Measurements from ENCODE around the gene PCDH17. TPM values are rescaled to one million over a fixed set of nuclear protein-coding genes. Genes with fewer than 3 reads are reported as not detected.

PCDH17 gene
- total and polyA plus RNA-seq, 4 donors = 0.59 to 8.8 (median 0.98) TPM

- Histone ChIP-seq H3K27me3 (ENCODE audit: control insufficient read depth in 4 of 4, insufficient read depth in 4 of 4, low read length in 3 of 4) (no peaks in the 10 kb centered on the region), H3K4me1 (ENCODE audit: control insufficient read depth in 4 of 4, insufficient read depth in 4 of 4, low read length in 3 of 4) (no peaks in the 10 kb centered on the region), H3K4me3 (ENCODE audit: low read depth in 1 of 3, low read length in 3 of 3) (no peak overlapping the region), H3K27ac (ENCODE audit: low read depth in 1 of 2, low read length in 2 of 2) (no peak overlapping the region), H3K36me3 (ENCODE audit: control insufficient read depth in 4 of 4, insufficient read depth in 3 of 4, low read depth in 1 of 4, low read length in 3 of 4) (no peaks in the 10 kb centered on the region), H3K9me3 (ENCODE audit: control insufficient read depth in 4 of 4, low read length in 3 of 4) (no peaks in the 10 kb centered on the region), H3K9ac (ENCODE audit: low read depth in 1 of 2, low read length in 2 of 2) (no peak overlapping the region)
- 76% methylated on average over 2 of the region's 2 CpGs for WGBS
- no peak for DNase-seq (ENCODE audit: low spot score)
- TF ChIP-seq YY1 (IDR thresholded peaks at IDR 0.05) = no peak
- no peak for TF ChIP-seq FOXA2 (IDR thresholded peaks at IDR 0.05)
- TF ChIP-seq, protein P1, sequence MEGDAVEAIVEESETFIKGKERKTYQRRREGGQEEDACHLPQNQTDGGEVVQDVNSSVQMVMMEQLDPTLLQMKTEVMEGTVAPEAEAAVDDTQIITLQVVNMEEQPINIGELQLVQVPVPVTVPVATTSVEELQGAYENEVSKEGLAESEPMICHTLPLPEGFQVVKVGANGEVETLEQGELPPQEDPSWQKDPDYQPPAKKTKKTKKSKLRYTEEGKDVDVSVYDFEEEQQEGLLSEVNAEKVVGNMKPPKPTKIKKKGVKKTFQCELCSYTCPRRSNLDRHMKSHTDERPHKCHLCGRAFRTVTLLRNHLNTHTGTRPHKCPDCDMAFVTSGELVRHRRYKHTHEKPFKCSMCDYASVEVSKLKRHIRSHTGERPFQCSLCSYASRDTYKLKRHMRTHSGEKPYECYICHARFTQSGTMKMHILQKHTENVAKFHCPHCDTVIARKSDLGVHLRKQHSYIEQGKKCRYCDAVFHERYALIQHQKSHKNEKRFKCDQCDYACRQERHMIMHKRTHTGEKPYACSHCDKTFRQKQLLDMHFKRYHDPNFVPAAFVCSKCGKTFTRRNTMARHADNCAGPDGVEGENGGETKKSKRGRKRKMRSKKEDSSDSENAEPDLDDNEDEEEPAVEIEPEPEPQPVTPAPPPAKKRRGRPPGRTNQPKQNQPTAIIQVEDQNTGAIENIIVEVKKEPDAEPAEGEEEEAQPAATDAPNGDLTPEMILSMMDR (IDR thresholded peaks at IDR 0.05; ENCODE audit: low read depth, low read length, missing input control) = no peak
Measured at GRCh38 chr13:57675526-57675925, 44.0 kb downstream of the PCDH17 start.

DNA sequence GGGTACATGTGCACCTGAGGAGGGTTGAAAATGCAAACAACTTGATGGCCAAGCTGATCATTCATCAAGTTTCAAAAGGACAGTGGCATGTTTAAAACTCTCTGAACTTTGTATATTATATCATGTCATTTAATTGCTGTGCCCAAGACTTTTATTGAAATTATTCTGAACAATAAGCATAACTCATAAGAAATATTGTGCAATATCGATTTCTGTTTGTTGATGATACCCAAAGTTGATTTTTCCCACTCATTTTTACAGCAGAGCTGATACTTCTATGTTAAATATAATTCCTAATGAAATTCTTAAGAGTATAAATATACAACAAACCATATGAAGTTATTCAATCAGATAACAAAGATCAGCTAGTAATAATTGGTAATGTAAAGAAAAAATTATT lies 49.1 kb downstream of the PCDH17 start:
- H3K36me3 ChIP-seq (ENCODE audit: control insufficient read depth in 4 of 4, insufficient read depth in 3 of 4, low read depth in 1 of 4, low read length in 3 of 4) = no peaks in the 10 kb centered on the region
- H3K4me3 ChIP-seq (ENCODE audit: low read depth in 1 of 3, low read length in 3 of 3) = no peak overlapping the region
- no peaks in the 10 kb centered on the region for H3K27me3 ChIP-seq (ENCODE audit: control insufficient read depth in 4 of 4, insufficient read depth in 4 of 4, low read length in 3 of 4)
- no peak overlapping the region for H3K9ac ChIP-seq (ENCODE audit: low read depth in 1 of 2, low read length in 2 of 2)
- H3K4me1 ChIP-seq (ENCODE audit: control insufficient read depth in 4 of 4, insufficient read depth in 4 of 4, low read length in 3 of 4) = no peaks in the 10 kb centered on the region
- no peak for DNase-seq (ENCODE audit: low spot score)
- no peaks in the 10 kb centered on the region for H3K9me3 ChIP-seq (ENCODE audit: control insufficient read depth in 4 of 4, low read length in 3 of 4)
- 74% methylated on average over 1 of the region's 1 CpG for WGBS
- TF ChIP-seq, protein P2, sequence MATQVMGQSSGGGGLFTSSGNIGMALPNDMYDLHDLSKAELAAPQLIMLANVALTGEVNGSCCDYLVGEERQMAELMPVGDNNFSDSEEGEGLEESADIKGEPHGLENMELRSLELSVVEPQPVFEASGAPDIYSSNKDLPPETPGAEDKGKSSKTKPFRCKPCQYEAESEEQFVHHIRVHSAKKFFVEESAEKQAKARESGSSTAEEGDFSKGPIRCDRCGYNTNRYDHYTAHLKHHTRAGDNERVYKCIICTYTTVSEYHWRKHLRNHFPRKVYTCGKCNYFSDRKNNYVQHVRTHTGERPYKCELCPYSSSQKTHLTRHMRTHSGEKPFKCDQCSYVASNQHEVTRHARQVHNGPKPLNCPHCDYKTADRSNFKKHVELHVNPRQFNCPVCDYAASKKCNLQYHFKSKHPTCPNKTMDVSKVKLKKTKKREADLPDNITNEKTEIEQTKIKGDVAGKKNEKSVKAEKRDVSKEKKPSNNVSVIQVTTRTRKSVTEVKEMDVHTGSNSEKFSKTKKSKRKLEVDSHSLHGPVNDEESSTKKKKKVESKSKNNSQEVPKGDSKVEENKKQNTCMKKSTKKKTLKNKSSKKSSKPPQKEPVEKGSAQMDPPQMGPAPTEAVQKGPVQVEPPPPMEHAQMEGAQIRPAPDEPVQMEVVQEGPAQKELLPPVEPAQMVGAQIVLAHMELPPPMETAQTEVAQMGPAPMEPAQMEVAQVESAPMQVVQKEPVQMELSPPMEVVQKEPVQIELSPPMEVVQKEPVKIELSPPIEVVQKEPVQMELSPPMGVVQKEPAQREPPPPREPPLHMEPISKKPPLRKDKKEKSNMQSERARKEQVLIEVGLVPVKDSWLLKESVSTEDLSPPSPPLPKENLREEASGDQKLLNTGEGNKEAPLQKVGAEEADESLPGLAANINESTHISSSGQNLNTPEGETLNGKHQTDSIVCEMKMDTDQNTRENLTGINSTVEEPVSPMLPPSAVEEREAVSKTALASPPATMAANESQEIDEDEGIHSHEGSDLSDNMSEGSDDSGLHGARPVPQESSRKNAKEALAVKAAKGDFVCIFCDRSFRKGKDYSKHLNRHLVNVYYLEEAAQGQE (IDR thresholded peaks at IDR 0.05) = no peak
- TF ChIP-seq, protein P3, sequence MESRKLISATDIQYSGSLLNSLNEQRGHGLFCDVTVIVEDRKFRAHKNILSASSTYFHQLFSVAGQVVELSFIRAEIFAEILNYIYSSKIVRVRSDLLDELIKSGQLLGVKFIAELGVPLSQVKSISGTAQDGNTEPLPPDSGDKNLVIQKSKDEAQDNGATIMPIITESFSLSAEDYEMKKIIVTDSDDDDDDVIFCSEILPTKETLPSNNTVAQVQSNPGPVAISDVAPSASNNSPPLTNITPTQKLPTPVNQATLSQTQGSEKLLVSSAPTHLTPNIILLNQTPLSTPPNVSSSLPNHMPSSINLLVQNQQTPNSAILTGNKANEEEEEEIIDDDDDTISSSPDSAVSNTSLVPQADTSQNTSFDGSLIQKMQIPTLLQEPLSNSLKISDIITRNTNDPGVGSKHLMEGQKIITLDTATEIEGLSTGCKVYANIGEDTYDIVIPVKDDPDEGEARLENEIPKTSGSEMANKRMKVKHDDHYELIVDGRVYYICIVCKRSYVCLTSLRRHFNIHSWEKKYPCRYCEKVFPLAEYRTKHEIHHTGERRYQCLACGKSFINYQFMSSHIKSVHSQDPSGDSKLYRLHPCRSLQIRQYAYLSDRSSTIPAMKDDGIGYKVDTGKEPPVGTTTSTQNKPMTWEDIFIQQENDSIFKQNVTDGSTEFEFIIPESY (IDR thresholded peaks at IDR 0.05) = no peak
- no peak for TF ChIP-seq EGR1 (IDR thresholded peaks at IDR 0.05; ENCODE audit: low read depth in 2 of 2)
- TF ChIP-seq RAD21 (IDR thresholded peaks at IDR 0.05) = no peak
- TF ChIP-seq JUND (IDR thresholded peaks at IDR 0.05) = no peak
- TF ChIP-seq, protein P4, sequence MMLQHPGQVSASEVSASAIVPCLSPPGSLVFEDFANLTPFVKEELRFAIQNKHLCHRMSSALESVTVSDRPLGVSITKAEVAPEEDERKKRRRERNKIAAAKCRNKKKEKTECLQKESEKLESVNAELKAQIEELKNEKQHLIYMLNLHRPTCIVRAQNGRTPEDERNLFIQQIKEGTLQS (IDR thresholded peaks at IDR 0.05) = no peak
- no peak for TF ChIP-seq SP1 (IDR thresholded peaks at IDR 0.05)
- TF ChIP-seq FOXA2 (IDR thresholded peaks at IDR 0.05) = no peak
- TF ChIP-seq HNF4G (IDR thresholded peaks at IDR 0.05) = no peak
- TF ChIP-seq MAX (IDR thresholded peaks at IDR 0.05) = no peak
- TF ChIP-seq GABPA (IDR thresholded peaks at IDR 0.05 in 1 of 2, conservative IDR thresholded peaks at IDR 0.05 in 1 of 2) = no peak
- no peak for TF ChIP-seq YY1 (IDR thresholded peaks at IDR 0.05)
- no peak overlapping the region for H3K27ac ChIP-seq (ENCODE audit: low read depth in 1 of 2, low read length in 2 of 2)
